MM.1S (cell line): Measurements from ENCODE around the gene MYOZ1.
"Not testable (repeated sequence)": the region's sequence is repeated elsewhere in the genome, so short reads cannot be mapped to it uniquely, and the experiment has no call there.

Source experiments
- DNase-seq: peaks from one replicate; pipeline ENCODE4 v3.0.0-alpha.2; 2015
- H2AFZ ChIP-seq: fragments of 300-600 bp; sonication (generic); 2 replicates; pipeline ENCODE4 v1.6.0; 2016; ENCODE audit warnings: antibody characterized with exemption, low read length
- H3F3A ChIP-seq: fragments of 300-600 bp; sonication (generic); 2 replicates; pipeline ENCODE4 v1.6.1; 2016; ENCODE audit warnings: mild to moderate bottlenecking, antibody characterized with exemption, low read length, moderate library complexity, mixed read lengths; ENCODE audit not compliant: insufficient read depth
- H3K27ac ChIP-seq: fragments of 300-600 bp; sonication (generic); 2 replicates; pipeline ENCODE4 v1.5.1; 2016; ENCODE audit warnings: mild to moderate bottlenecking, low read length
- H3K27me3 ChIP-seq: fragments of 300-600 bp; sonication (generic); replicated peaks from 2 replicates; pipeline ENCODE4 v1.6.0; 2016; ENCODE audit warnings: low read length; ENCODE audit not compliant: insufficient read depth
- H3K36me3 ChIP-seq: fragments of 300-600 bp; sonication (generic); replicated peaks from 2 replicates; pipeline ENCODE4 v1.6.1; 2016; ENCODE audit warnings: mild to moderate bottlenecking, low read length, mixed read lengths; ENCODE audit not compliant: insufficient read depth
- H3K4me1 ChIP-seq: fragments of 300-600 bp; sonication (generic); 2 replicates; pipeline ENCODE4 v1.6.1; 2016; ENCODE audit warnings: low read length, mixed read lengths
- H3K4me2 ChIP-seq: fragments of 300-600 bp; sonication (generic); 2 replicates; pipeline ENCODE4 v1.6.0; 2016; ENCODE audit warnings: low read depth, low read length
- H3K4me3 ChIP-seq: fragments of 300-600 bp; sonication (generic); 2 replicates; pipeline ENCODE4 v1.5.1; 2016; ENCODE audit warnings: low read length, mixed read lengths
- H3K79me2 ChIP-seq: fragments of 300-600 bp; sonication (generic); 2 replicates; pipeline ENCODE4 v1.6.1; 2016; ENCODE audit warnings: mixed run types, low read length, mixed read lengths
- H3K9ac ChIP-seq: fragments of 300-600 bp; sonication (generic); 2 replicates; pipeline ENCODE4 v1.6.1; 2016; ENCODE audit warnings: low read length, mixed read lengths
- H3K9me2 ChIP-seq: fragments of 300-600 bp; sonication (generic); replicated peaks from 2 replicates; pipeline ENCODE4 v1.6.1; 2016; ENCODE audit warnings: mild to moderate bottlenecking, low read length, mixed read lengths; ENCODE audit not compliant: insufficient read depth
- H3K9me3 ChIP-seq: fragments of 300-600 bp; sonication (generic); replicated peaks from 2 replicates; pipeline ENCODE4 v1.6.1; 2016; ENCODE audit warnings: mild to moderate bottlenecking, low read length, mixed read lengths; ENCODE audit not compliant: insufficient read depth
- H4K20me1 ChIP-seq: fragments of 300-600 bp; sonication (generic); 2 replicates; pipeline ENCODE4 v1.6.1; 2016; ENCODE audit warnings: mild to moderate bottlenecking, low read length, moderate library complexity, mixed read lengths; ENCODE audit not compliant: insufficient read depth
- CTCF ChIP-seq: fragments of 300-600 bp; sonication (generic); IDR thresholded peaks from 2 replicates; pipeline ENCODE4 v1.5.1; 2016; ENCODE audit warnings: antibody characterized with exemption, low read length, mixed read lengths
- EZH2 ChIP-seq: fragments of 300-600 bp; sonication (generic); optimal IDR thresholded peaks from 2 replicates; pipeline ENCODE3; 2017; ENCODE audit warnings: low read depth, mild to moderate bottlenecking, antibody characterized with exemption, low read length, mixed read lengths
- EZH2phosphoT487 ChIP-seq: fragments of 300-600 bp; sonication (generic); IDR thresholded peaks from 2 replicates; pipeline ENCODE4 v1.6.1; 2018; ENCODE audit warnings: antibody characterized with exemption, low read length

MYOZ1 gene

GRCh38 chr10:73665581-73665980 lies 24.3 kb upstream of the MYOZ1 start:
- not testable (repeated sequence) for H3K4me3 ChIP-seq, H3F3A ChIP-seq, H3K4me1 ChIP-seq, H4K20me1 ChIP-seq, H3K79me2 ChIP-seq, H3K9ac ChIP-seq, H3K4me2 ChIP-seq, H3K27me3 ChIP-seq, H3K36me3 ChIP-seq, H3K9me3 ChIP-seq, DNase-seq, H3K27ac ChIP-seq, H3K9me2 ChIP-seq, H2AFZ ChIP-seq

GRCh38 chr10:73664156-73665040 lies 23.1 kb upstream of the MYOZ1 start:
- H3K36me3 ChIP-seq, H3K4me2 ChIP-seq, H3K27me3 ChIP-seq, H3K4me3 ChIP-seq, H3K79me2 ChIP-seq, H3K4me1 ChIP-seq, H3K27ac ChIP-seq, DNase-seq, H3F3A ChIP-seq, H3K9ac ChIP-seq, H3K9me2 ChIP-seq, H4K20me1 ChIP-seq, H2AFZ ChIP-seq, H3K9me3 ChIP-seq: not testable (repeated sequence)

GRCh38 chr10:73663621-73664020 lies 22.3 kb upstream of the MYOZ1 start:
- H3K9me2 ChIP-seq, H3K27me3 ChIP-seq, H3K79me2 ChIP-seq, H3K4me3 ChIP-seq, H3F3A ChIP-seq, DNase-seq, H4K20me1 ChIP-seq, H3K4me2 ChIP-seq, H3K9ac ChIP-seq, H3K4me1 ChIP-seq, H3K36me3 ChIP-seq, H3K9me3 ChIP-seq, H3K27ac ChIP-seq, H2AFZ ChIP-seq: not testable (repeated sequence)

GRCh38 chr10:73662705-73663104 lies 21.4 kb upstream of the MYOZ1 start:
- H3K36me3 ChIP-seq, H3K4me3 ChIP-seq, H3K9ac ChIP-seq, H3K27me3 ChIP-seq, H3K9me3 ChIP-seq, H3F3A ChIP-seq, DNase-seq, H3K9me2 ChIP-seq, H3K27ac ChIP-seq, H2AFZ ChIP-seq, H3K79me2 ChIP-seq, H3K4me1 ChIP-seq, H4K20me1 ChIP-seq, H3K4me2 ChIP-seq: not testable (repeated sequence)

GRCh38 chr10:73655990-73656298 lies 14.7 kb upstream of the MYOZ1 start, which contains the start of gene SYNPO2L:
Gene SYNPO2L, minus strand, starts transcription at chr10:73656029. Its CDS starts 107 bp downstream, at chr10:73655922.
- Histone ChIP-seq H3K9me2 (no peaks in the 10 kb centered on the region), H3F3A (no peaks in the 10 kb centered on the region), H3K27ac (no peak within 1 kb of the TSS), H3K79me2 (no peaks in the 10 kb centered on the region), H3K4me2 (no peak within 1 kb of the TSS), H3K36me3 (no peaks in the 10 kb centered on the region), H3K4me1 (peaks cover 6% of the 10 kb centered on the region), H4K20me1 (no peaks in the 10 kb centered on the region), H3K4me3 (no peak within 1 kb of the TSS), H3K27me3 (no peaks in the 10 kb centered on the region), H2AFZ (no peak within 1 kb of the TSS), H3K9ac (no peak within 1 kb of the TSS), H3K9me3 (no peaks in the 10 kb centered on the region)
- TF ChIP-seq EZH2 (no peak), EZH2phosphoT487 (no peak), CTCF (no peak)
- DNase-seq: no peak
